GF-D8 (cell line): Measurements from ENCODE around the gene TXNDC9.
"Not testable (repeated sequence)": the region's sequence is repeated elsewhere in the genome, so short reads cannot be mapped to it uniquely, and the experiment has no call there.

Source experiments
- DNase-seq: peaks from one replicate; lab custom pipeline; 2025; lab: John Stamatoyannopoulos, UW

TXNDC9 gene

DNA sequence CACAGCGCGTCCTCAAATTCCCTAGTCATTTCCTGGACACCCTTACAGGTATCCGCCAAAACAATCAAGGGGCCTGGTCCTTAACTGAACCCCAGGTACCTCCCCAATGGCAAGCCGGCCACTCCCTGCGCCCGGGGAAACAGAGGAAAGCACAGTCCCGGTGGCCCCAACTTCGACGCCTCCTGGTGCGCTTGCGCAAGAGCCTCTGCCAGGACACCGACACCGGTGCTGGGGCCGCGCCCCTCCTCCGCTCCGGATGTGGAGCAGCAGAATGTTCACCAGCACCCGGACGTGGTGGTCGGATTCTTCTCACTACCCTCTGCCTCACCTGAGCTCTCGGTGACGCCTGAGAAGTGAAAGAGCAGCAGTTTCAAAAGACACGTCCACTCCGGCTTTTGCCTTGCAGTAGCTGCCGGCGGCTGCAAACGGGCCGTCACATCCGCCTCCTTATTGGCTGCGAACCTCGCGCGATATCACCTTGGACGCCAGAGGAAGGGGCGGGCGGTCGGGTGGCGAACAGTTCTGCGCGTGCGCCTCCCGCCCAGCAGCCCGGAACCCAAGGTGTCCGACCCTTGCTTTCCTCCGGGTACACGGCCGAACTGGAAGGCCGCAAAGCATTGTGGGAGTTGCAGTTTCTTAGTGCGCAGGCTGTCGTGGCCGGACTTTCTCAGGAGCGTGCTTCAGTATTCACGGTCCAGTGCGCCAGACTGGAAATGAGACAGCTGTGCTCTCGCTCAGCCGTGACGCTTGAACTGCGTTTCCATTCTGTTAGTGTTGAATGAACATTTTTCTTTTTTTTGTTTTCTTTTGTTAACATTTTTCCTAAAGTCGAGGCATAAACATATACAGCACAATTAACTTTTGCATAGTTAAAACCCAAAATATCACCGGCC, at the start of gene TXNDC9:
Gene TXNDC9, minus strand, starts transcription at position 423 of the 893 bp plus-strand sequence. CDS start 3,123 bp downstream, outside the sequence.
- peak; percentile 98 for DNase-seq

GRCh38 chr2:99382143-99382542, 46.0 kb upstream of the TXNDC9 start:
- DNase-seq, result no peak

- DNase-seq, result no peak
Observed at GRCh38 chr2:99380376-99381010, 44.4 kb upstream of the TXNDC9 start.

- no peak for DNase-seq
Observed at GRCh38 chr2:99377879-99378278, 41.7 kb upstream of the TXNDC9 start.

DNA sequence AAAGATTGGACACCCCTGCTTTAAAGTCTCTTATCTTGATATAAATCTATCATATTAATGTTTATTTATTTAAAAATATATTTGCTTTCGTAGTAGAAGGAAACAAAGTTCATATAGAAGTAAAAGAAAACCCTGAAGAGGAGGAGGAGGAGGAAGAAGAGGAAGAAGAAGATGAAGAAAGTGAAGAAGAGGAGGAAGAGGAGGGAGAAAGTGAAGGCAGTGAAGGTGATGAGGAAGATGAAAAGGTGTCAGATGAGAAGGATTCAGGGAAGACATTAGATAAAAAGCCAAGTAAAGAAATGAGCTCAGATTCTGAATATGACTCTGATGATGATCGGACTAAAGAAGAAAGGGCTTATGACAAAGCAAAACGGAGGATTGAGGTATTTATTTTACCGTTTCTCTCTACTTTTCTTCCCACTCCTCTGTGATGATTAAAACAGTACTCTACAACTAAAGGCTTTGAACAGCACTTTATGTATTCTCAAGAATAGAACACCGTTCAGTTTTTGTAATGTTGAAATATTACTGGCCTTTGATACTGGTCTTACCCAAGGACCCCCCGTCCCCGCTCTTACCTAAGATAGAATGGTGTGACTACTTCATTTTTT, 40.2 kb upstream of the TXNDC9 start:
- DNase-seq, result no peak

GRCh38 chr2:99374747-99375146, 38.6 kb upstream of the TXNDC9 start:
- no peak for DNase-seq

- no peak for DNase-seq
Observed at GRCh38 chr2:99373144-99373543, 37.0 kb upstream of the TXNDC9 start.

DNA sequence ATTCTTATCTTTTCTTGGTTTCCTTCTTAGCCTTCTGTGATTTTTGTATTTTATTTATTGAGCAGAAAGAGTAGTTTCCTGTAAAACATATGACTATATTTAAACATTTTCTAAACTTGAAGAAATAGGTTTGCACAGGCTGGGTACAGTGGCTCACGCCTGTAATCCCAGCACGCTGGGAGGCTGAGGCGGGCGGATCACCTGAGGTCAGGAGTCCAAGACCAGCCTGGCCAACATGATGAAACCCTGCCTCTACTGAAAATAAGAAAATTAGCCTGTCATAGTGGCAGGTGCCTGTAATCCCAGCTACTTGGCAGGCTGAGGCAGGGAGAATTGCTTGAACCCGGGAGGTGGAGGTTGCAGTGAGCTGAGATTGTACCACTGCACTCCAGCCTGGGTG, 32.7 kb upstream of the TXNDC9 start:
- DNase-seq, result not testable (repeated sequence)

DNA sequence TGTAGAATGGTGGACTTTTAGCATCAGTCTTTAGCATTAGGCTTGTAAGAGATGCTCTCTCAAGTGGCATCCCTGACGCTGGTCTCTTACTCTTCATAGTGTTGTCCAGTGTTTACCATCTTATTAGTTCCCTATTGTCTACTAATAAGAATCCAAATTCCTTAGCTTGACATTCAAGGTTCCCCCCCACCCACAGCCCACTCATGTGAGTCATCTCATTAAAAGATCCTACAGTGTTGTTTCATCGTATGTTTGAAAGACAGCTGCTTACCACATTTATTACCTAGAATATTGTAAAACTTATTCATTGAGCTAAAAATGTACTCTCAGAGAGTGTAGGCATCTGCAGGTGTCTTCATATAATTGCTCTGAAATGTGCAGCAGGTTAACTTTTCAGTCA, 29.5 kb upstream of the TXNDC9 start:
- no peak for DNase-seq

DNA sequence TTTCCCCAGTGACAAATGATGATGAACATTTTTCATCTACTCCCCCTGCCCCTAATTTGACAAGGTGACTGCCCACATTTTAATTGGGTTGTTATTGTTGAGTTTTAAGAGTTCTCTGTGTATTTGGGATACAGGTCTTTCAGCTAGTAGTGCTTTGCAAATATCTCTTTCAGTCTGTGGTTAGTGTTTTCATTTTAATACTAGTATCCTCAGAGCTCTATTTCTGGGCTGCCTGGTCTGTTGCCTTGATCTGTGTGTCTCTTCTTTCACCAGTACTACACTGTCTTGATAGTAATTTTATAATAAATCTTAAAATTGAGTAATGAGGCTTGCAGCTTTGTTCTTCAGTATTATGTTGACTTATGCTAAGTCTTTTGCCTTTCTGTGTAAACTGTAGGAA, 20.7 kb upstream of the TXNDC9 start:
- no peak for DNase-seq

- DNase-seq, result not testable (repeated sequence)
Observed at GRCh38 chr2:99354825-99355224, 18.7 kb upstream of the TXNDC9 start.

- DNase-seq, result no peak
Observed at GRCh38 chr2:99354070-99354469, 17.9 kb upstream of the TXNDC9 start.

- no peak for DNase-seq
Observed at GRCh38 chr2:99350194-99350593, 14.1 kb upstream of the TXNDC9 start.

DNA sequence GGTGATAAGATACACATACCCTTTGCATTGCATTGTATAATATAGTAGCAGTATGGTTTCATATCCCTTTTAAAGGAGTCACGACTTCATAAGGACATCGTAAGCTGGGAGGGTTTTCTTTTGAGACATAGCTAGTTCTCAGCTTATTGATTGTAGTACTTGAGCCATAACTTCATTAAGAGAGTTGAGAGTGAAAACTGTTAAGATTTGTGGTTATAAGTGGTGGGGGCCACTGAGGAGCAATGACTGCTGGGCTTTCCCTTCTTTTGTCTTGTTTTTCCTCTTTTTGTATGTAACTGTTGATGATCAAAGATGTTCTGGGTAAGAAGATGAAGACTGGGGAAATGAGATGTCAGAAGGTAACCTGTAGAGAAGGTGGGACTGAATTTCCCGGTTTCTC, 12.0 kb upstream of the TXNDC9 start:
- DNase-seq, result no peak

DNA sequence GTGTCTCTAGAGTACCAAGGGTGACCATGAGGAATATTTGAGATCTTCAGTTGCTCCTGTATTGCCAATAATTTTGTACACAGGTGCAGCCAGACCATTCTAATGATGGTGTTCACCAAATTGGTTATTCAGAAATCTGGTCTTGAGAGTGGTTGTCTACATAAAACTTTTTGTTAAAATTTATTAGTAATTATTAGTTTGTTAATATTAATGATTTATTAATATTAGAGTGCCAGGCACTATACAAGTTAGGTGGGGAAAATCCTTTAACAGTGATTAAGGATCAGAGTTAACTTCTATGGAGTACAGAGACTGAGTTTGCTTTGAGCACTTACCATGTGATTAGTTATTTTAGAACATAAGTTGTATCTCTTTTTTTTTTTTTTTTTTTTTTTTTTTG, 10.1 kb upstream of the TXNDC9 start:
- no peak for DNase-seq

GRCh38 chr2:99345446-99345845, 9.3 kb upstream of the TXNDC9 start:
- not testable (repeated sequence) for DNase-seq

- no peak for DNase-seq
Observed at GRCh38 chr2:99342536-99342935, 6.4 kb upstream of the TXNDC9 start.

GRCh38 chr2:99340669-99341236, 4.6 kb upstream of the TXNDC9 start:
- no peak for DNase-seq

DNA sequence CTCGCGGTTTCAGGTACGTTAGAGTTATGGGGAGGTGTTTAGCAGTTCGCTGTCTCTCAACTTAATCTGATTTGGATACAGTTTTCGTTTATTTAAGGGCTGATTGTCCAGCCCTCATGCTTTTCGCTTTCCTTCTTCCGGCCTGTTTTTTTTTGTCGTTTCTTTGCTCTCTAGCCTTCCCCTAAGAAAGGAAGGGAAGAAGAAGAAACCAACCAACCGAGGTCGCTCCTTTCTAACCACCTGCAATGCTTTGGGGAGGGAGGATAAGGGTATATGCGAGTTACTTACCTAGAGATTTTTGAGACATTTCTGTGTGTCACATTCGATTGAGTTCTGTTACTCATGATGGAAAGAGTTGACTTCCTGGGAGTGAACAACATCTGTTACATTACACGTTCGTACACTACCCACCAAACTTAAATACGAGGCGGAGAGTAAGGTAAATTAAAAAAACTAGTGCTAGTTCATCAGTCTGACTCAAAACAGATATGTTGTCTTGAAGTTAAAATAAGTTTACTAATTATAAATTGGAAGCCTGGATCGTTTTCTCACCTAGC, 2.0 kb upstream of the TXNDC9 start:
- DNase-seq, result no peak

DNA sequence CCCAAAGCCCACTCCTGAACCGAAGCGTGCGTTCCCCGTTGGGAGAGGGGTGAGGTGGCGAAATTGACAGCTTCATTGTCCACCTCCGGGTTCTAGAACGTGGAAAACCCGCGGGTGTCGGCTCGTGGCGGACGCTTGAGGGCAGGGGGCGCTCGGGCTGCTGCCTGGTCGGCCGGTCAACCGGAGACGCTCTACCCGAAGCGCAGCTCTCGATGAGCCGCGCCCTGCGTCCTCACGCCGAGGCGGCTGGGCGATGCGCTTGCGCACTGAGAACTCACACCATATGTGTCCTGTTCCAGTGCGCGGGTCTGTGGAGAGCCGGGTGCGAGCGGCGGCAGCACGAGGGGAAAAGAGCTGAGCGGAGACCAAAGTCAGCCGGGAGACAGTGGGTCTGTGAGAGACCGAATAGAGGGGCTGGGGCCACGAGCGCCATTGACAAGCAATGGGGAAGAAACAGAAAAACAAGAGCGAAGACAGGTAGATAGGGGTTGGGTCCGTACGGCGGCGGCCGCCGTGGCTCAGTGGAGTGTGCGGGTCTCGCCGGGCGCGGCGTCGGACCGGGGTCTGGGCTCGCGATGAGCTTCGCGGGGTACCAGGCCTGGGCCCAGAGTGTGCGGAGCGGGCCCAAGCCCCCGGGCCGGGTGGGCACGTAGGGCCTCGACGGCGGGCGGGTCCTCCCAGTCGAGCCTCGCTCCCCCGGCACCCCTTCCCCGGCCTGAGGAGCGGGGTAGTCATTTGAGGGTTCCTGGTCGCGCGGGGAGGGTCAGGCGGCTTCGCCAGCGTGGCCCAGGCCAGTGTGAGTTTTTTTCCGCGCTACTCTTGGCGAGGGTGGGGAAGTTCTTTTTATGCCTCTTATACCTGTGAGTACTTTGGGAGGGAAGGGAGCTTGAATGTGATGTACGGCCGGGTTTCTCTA, 1.2 kb upstream of the TXNDC9 start, which contains the start of gene EIF5B:
Gene EIF5B, plus strand, starts transcription at position 277 of the 916 bp plus-strand sequence. Its CDS starts 166 bp downstream, at position 443.
- DNase-seq, result peak; percentile 90

GRCh38 chr2:99336804-99337112, 625 bp upstream of the TXNDC9 start:
- no peak for DNase-seq
